Gastrocnemius medialis (tissue), 4 donors: ENCODE measurements around the gene STK39.

Experiments used
- CTCF ChIP-seq, 5 experiments: fragments of 450-650 bp in 3 of 5; fragments of 200-600 bp in 2 of 5; sonication (generic) in 2 of 5; IDR thresholded peaks in 4 of 5; conservative IDR thresholded peaks in 1 of 5; 1 replicate in 4 of 5; 2 replicates in 1 of 5; pipeline ENCODE4 v1.5.1; 2016 to 2019; ENCODE audit warnings: antibody characterized with exemption in 5 of 5, mild to moderate bottlenecking in 3 of 5, moderate library complexity in 3 of 5
- POLR2A ChIP-seq, 2 donors: fragments of 450-650 bp; IDR thresholded peaks; one replicate each; pipeline ENCODE4 v1.6.1; 2017; ENCODE audit warnings: antibody characterized with exemption in 2 of 2, mild to moderate bottlenecking in 2 of 2, moderate library complexity in 2 of 2

GRCh38 chr2:168076731-168077130 is 170.7 kb downstream of the STK39 start:
- TF ChIP-seq CTCF (IDR thresholded peaks at IDR 0.05 in 4 of 5, conservative IDR thresholded peaks at IDR 0.05 in 1 of 5), result no peak
- no peak for TF ChIP-seq POLR2A (IDR thresholded peaks at IDR 0.05)
